ENCODE measurements around the gene EIF4H. TPM values are rescaled to one million over a fixed set of nuclear protein-coding genes. Genes with fewer than 3 reads are reported as not detected.

The EIF4H gene
- total RNA-seq, 4 donors from 2014 or later: 201 to 289 (median 243) TPM

GRCh38 chr7:74187915-74188675, 13.9 kb downstream of the EIF4H start:
- H3K27ac ChIP-seq: no peak overlapping the region
- H3K9me3 ChIP-seq: no peaks in the 10 kb centered on the region
- no peak for DNase-seq (ENCODE audit: low spot score in 2 of 2)
- H3K27me3 ChIP-seq: no peaks in the 10 kb centered on the region
- TF ChIP-seq POLR2AphosphoS5 (IDR thresholded peaks at IDR 0.05) (no peak), POLR2A (IDR thresholded peaks at IDR 0.05) (no peak), CTCF (IDR thresholded peaks at IDR 0.05) (no peak), EP300 (IDR thresholded peaks at IDR 0.05) (no peak)
- H3K4me1 ChIP-seq: peaks cover 51% of the 10 kb centered on the region
- 65% methylated on average over 11 of the region's 11 CpGs for WGBS
- no peak overlapping the region for H3K4me3 ChIP-seq
- H3K36me3 ChIP-seq: peaks cover 61% of the 10 kb centered on the region

- no peaks in the 10 kb centered on the region for H3K27me3 ChIP-seq
- no peak overlapping the region for H3K4me3 ChIP-seq
- peak in 1 of 2 donors; percentile 56 for DNase-seq (ENCODE audit: low spot score in 2 of 2)
- peaks cover 83% of the 10 kb centered on the region for H3K36me3 ChIP-seq
- H3K4me1 ChIP-seq: peaks cover 30% of the 10 kb centered on the region
- H3K27ac ChIP-seq: no peak overlapping the region
- WGBS: 90% methylated on average over 7 of the region's 7 CpGs
- TF ChIP-seq EP300 (IDR thresholded peaks at IDR 0.05): no peak
- TF ChIP-seq POLR2A (IDR thresholded peaks at IDR 0.05): no peak
- TF ChIP-seq POLR2AphosphoS5 (IDR thresholded peaks at IDR 0.05): no peak
- no peak for TF ChIP-seq CTCF (IDR thresholded peaks at IDR 0.05)
- H3K9me3 ChIP-seq: no peaks in the 10 kb centered on the region
These were observed 16.1 kb downstream of the EIF4H start for GRCh38 chr7:74190259-74190658.

GRCh38 chr7:74191231-74191630, 17.1 kb downstream of the EIF4H start:
- DNase-seq (ENCODE audit: low spot score in 2 of 2): peak in 1 of 2 donors; percentile 16
- Histone ChIP-seq H3K9me3 (no peaks in the 10 kb centered on the region), H3K4me1 (peaks cover 22% of the 10 kb centered on the region), H3K27me3 (no peaks in the 10 kb centered on the region), H3K36me3 (peaks cover 93% of the 10 kb centered on the region), H3K4me3 (no peak overlapping the region), H3K27ac (no peak overlapping the region)
- TF ChIP-seq EP300 (IDR thresholded peaks at IDR 0.05) (no peak), POLR2A (IDR thresholded peaks at IDR 0.05) (no peak), CTCF (IDR thresholded peaks at IDR 0.05) (no peak), POLR2AphosphoS5 (IDR thresholded peaks at IDR 0.05) (no peak)
- 93% methylated on average over 9 of the region's 9 CpGs for WGBS

GRCh38 chr7:74193054-74193453, 18.9 kb downstream of the EIF4H start:
- no peaks in the 10 kb centered on the region for H3K9me3 ChIP-seq
- TF ChIP-seq CTCF (IDR thresholded peaks at IDR 0.05) (no peak), POLR2A (IDR thresholded peaks at IDR 0.05) (no peak), EP300 (IDR thresholded peaks at IDR 0.05) (no peak), POLR2AphosphoS5 (IDR thresholded peaks at IDR 0.05) (no peak)
- H3K4me3 ChIP-seq: no peak overlapping the region
- peaks cover 7% of the 10 kb centered on the region for H3K4me1 ChIP-seq
- no peaks in the 10 kb centered on the region for H3K27me3 ChIP-seq
- 72% methylated on average over 8 of the region's 8 CpGs for WGBS
- no peak overlapping the region for H3K27ac ChIP-seq
- peaks cover 93% of the 10 kb centered on the region for H3K36me3 ChIP-seq
- peak in 1 of 2 donors; percentile 20 for DNase-seq (ENCODE audit: low spot score in 2 of 2)

- H3K36me3 ChIP-seq: peaks cover 87% of the 10 kb centered on the region
These were observed 19.8 kb downstream of the EIF4H start for GRCh38 chr7:74193913-74194312.

More at GRCh38 chr7:74193913-74194312, 19.8 kb downstream of the EIF4H start:
- no peaks in the 10 kb centered on the region for H3K9me3 ChIP-seq
- H3K4me1 ChIP-seq: no peaks in the 10 kb centered on the region
- WGBS: 93% methylated on average over 7 of the region's 7 CpGs
- no peak overlapping the region for H3K4me3 ChIP-seq
- DNase-seq (ENCODE audit: low spot score in 2 of 2): no peak
- no peaks in the 10 kb centered on the region for H3K27me3 ChIP-seq
- TF ChIP-seq POLR2A (IDR thresholded peaks at IDR 0.05) (no peak), POLR2AphosphoS5 (IDR thresholded peaks at IDR 0.05) (no peak), EP300 (IDR thresholded peaks at IDR 0.05) (no peak)
- H3K27ac ChIP-seq: no peak overlapping the region
